ENCODE measurements around the gene TGIF1.

The TGIF1 gene

GRCh38 chr18:3460823-3461398 lies 10.9 kb downstream of the TGIF1 start:
- H3K9me2 ChIP-seq (ENCODE audit: low read depth, low read length): no peaks in the 10 kb centered on the region
- no peaks in the 10 kb centered on the region for H3F3A ChIP-seq (ENCODE audit: insufficient read depth, low read length)
- 0 out of 2 replicates have a peak, but pooled peaks cover 5% of the 10 kb centered on the region for H3K9me3 ChIP-seq (ENCODE audit: low read length)
- no peaks in the 10 kb centered on the region for H3K79me2 ChIP-seq (ENCODE audit: insufficient read depth, low read length)
- H3K27me3 ChIP-seq (ENCODE audit: insufficient read depth, low read length): no peaks in the 10 kb centered on the region
- TF ChIP-seq EZH2 (IDR thresholded peaks at IDR 0.05; ENCODE audit: borderline replicate concordance, low read length) (no peak), CTCF (IDR thresholded peaks at IDR 0.05; ENCODE audit: low read length) (no peak)
- no peak overlapping the region for H3K4me2 ChIP-seq (ENCODE audit: low read length)
- no peaks in the 10 kb centered on the region for H3K36me3 ChIP-seq (ENCODE audit: insufficient read depth, low read length)
- no peaks in the 10 kb centered on the region for H4K20me1 ChIP-seq (ENCODE audit: insufficient read depth, low read length)
- H3K4me3 ChIP-seq (ENCODE audit: low read depth, low read length, poor library complexity, severe bottlenecking): no peak overlapping the region
- H3K4me1 ChIP-seq (ENCODE audit: insufficient read depth, low read length, severe bottlenecking): peaks cover 14% of the 10 kb centered on the region
- H3K27ac ChIP-seq (ENCODE audit: low read depth, low read length, poor library complexity, severe bottlenecking): no peak overlapping the region
- no peak overlapping the region for H3K9ac ChIP-seq (ENCODE audit: low read length)
- H2AFZ ChIP-seq (ENCODE audit: low read length): no peak overlapping the region

DNA sequence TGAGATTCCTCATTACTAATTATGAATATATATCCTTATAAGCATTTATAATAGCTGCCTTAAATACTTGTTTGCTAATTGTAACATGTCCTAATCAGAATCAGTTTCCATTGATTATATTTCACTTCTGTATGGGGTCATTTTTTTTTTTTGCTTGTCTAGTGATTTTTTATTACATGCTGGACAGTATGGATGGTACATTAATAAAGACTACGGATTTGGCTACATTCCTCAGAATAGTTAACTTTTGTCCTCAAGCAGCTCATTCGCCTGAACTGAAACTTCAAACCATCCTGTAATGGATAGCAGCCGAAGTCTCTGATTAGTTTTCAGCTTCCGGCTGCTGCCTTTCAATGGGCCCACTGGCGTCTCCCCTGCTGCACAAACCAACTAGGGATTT lies 11.7 kb downstream of the TGIF1 start:
- Histone ChIP-seq H4K20me1 (ENCODE audit: insufficient read depth, low read length) (no peaks in the 10 kb centered on the region), H3K4me1 (ENCODE audit: insufficient read depth, low read length, severe bottlenecking) (peaks cover 14% of the 10 kb centered on the region), H3K27ac (ENCODE audit: low read depth, low read length, poor library complexity, severe bottlenecking) (no peak overlapping the region), H2AFZ (ENCODE audit: low read length) (no peak overlapping the region), H3K4me3 (ENCODE audit: low read depth, low read length, poor library complexity, severe bottlenecking) (no peak overlapping the region), H3K9me2 (ENCODE audit: low read depth, low read length) (no peaks in the 10 kb centered on the region), H3K9me3 (ENCODE audit: low read length) (0 out of 2 replicates have a peak, but pooled peaks cover 5% of the 10 kb centered on the region), H3K36me3 (ENCODE audit: insufficient read depth, low read length) (no peaks in the 10 kb centered on the region), H3K4me2 (ENCODE audit: low read length) (no peak overlapping the region), H3K79me2 (ENCODE audit: insufficient read depth, low read length) (no peaks in the 10 kb centered on the region), H3F3A (ENCODE audit: insufficient read depth, low read length) (no peaks in the 10 kb centered on the region), H3K27me3 (ENCODE audit: insufficient read depth, low read length) (no peaks in the 10 kb centered on the region), H3K9ac (ENCODE audit: low read length) (no peak overlapping the region)
- TF ChIP-seq CTCF (IDR thresholded peaks at IDR 0.05; ENCODE audit: low read length): no peak
- no peak for TF ChIP-seq EZH2 (IDR thresholded peaks at IDR 0.05; ENCODE audit: borderline replicate concordance, low read length)

GRCh38 chr18:3463051-3463450 lies 13.1 kb downstream of the TGIF1 start:
- no peaks in the 10 kb centered on the region for H4K20me1 ChIP-seq (ENCODE audit: insufficient read depth, low read length)
- no peaks in the 10 kb centered on the region for H3K27me3 ChIP-seq (ENCODE audit: insufficient read depth, low read length)
- no peaks in the 10 kb centered on the region for H3K9me2 ChIP-seq (ENCODE audit: low read depth, low read length)
- no peak overlapping the region for H2AFZ ChIP-seq (ENCODE audit: low read length)
- no peak overlapping the region for H3K9ac ChIP-seq (ENCODE audit: low read length)
- H3K4me3 ChIP-seq (ENCODE audit: low read depth, low read length, poor library complexity, severe bottlenecking): no peak overlapping the region
- H3F3A ChIP-seq (ENCODE audit: insufficient read depth, low read length): no peaks in the 10 kb centered on the region
- no peaks in the 10 kb centered on the region for H3K36me3 ChIP-seq (ENCODE audit: insufficient read depth, low read length)
- peaks cover 13% of the 10 kb centered on the region for H3K4me1 ChIP-seq (ENCODE audit: insufficient read depth, low read length, severe bottlenecking)
- no peak overlapping the region for H3K27ac ChIP-seq (ENCODE audit: low read depth, low read length, poor library complexity, severe bottlenecking)
- TF ChIP-seq CTCF (IDR thresholded peaks at IDR 0.05; ENCODE audit: low read length) (no peak), EZH2 (IDR thresholded peaks at IDR 0.05; ENCODE audit: borderline replicate concordance, low read length) (no peak)
- no peak overlapping the region for H3K4me2 ChIP-seq (ENCODE audit: low read length)
- H3K79me2 ChIP-seq (ENCODE audit: insufficient read depth, low read length): no peaks in the 10 kb centered on the region
- H3K9me3 ChIP-seq (ENCODE audit: low read length): 0 out of 2 replicates have a peak, but pooled peaks cover 5% of the 10 kb centered on the region

Data from OCI-LY1 (cell line).